Kidney (tissue), 14 donors: ENCODE measurements around the gene EFHD2. TPM values are rescaled to one million over a fixed set of nuclear protein-coding genes. Genes with fewer than 3 reads are reported as not detected.
A peak's percentile ranks its signal among the peaks of the same experiment; 100 is the strongest.

ENCODE experiments used
- DNase-seq, 5 donors: peaks; one replicate each; pipeline ENCODE4 v3.0.0-alpha.2; 2013 to 2020
- FAIRE-seq: peaks from 2 replicates; lab custom pipeline; 2012; peaks lifted over from hg19 to GRCh38; lab: Jason Lieb, UNC
- H3K27ac ChIP-seq, 2 donors: one replicate each; pipeline ENCODE4 v1.7.0; 2013; ENCODE audit warnings: low read depth in 2 of 2, low read length in 2 of 2, inconsistent platforms in 1 of 2
- H3K27me3 ChIP-seq: one replicate; pipeline ENCODE4 v1.7.1; 2013; ENCODE audit warnings: low read length, inconsistent platforms; ENCODE audit not compliant: control insufficient read depth, insufficient read depth
- H3K36me3 ChIP-seq, 3 donors: one replicate each; pipeline versions ENCODE4 v1.7.0 to v1.7.1; 2013; ENCODE audit warnings: low read length in 3 of 3, control low read depth in 1 of 3, inconsistent platforms in 1 of 3; ENCODE audit not compliant: insufficient read depth in 3 of 3, control insufficient read depth in 2 of 3
- H3K4me1 ChIP-seq, 3 donors: one replicate each; pipeline versions ENCODE4 v1.7.0 to v1.7.1; 2013; ENCODE audit warnings: low read length in 3 of 3, inconsistent platforms in 1 of 3, low read depth in 1 of 3; ENCODE audit not compliant: control insufficient read depth in 2 of 3, insufficient read depth in 2 of 3
- H3K4me3 ChIP-seq, 3 donors: one replicate each; pipeline versions ENCODE4 v1.7.0 to v1.8.1; 2013; ENCODE audit warnings: low read length in 3 of 3, control low read depth in 1 of 3, inconsistent platforms in 1 of 3
- H3K9ac ChIP-seq, 3 donors: one replicate each; pipeline versions ENCODE4 v1.7.0 to v1.7.1; 2013; ENCODE audit warnings: low read length in 3 of 3, control low read depth in 1 of 3, inconsistent platforms in 1 of 3
- H3K9me3 ChIP-seq, 3 donors: one replicate each; pipeline versions ENCODE4 v1.7.0 to v1.7.1; 2013; ENCODE audit warnings: low read length in 3 of 3, control low read depth in 1 of 3, inconsistent platforms in 1 of 3; ENCODE audit not compliant: control insufficient read depth in 2 of 3, insufficient read depth in 1 of 3
- CTCF ChIP-seq: IDR thresholded peaks from 3 replicates; pipeline ENCODE4 v1.5.1; 2012; ENCODE audit warnings: mild to moderate bottlenecking, moderate library complexity, borderline replicate concordance; ENCODE audit not compliant: insufficient read depth; ENCODE audit errors: extremely low read depth
- intact Hi-C: fragments of 100-400 bp; cut with DNase I; formaldehyde crosslinking; loops from one replicate; pipeline ENCODE4 v1.11.1; 2022
- polyA plus RNA-seq: library from polyadenylated mRNA; stranded (reverse); fragments of 350-450 nt; fragmentation: Illumina TruSeq; extraction: RNeasy Lipid Tissue Mini Kit (QIAGEN cat#74804); gene quantifications from one replicate; pipeline ENCODE4 v1.2.3, GENCODE V29; 2014; ENCODE audit warnings: low read depth, low replicate concordance; ENCODE audit not compliant: insufficient read depth
- total RNA-seq: library from RNA; stranded (reverse); fragmentation: NEBNext Ultra II Directional; extraction: Animal tissue kit (Norgen Biotek cat#: 25700); gene quantifications from one replicate; pipeline ENCODE4 v1.2.1, GENCODE V29; 2021
- donor health status: control.
- donor health status: control.
- donor health status: control.
- donor health status: control.
- donor health status: control.
- donor health status: DM: yes; HTN: yes; CAD: no.
- donor health status: Normal renal cell carcinoma (clear cell type).

EFHD2 gene
- total and polyA plus RNA-seq, 2 donors from 2014 or later, result 20.2 to 37.5 TPM

DNA sequence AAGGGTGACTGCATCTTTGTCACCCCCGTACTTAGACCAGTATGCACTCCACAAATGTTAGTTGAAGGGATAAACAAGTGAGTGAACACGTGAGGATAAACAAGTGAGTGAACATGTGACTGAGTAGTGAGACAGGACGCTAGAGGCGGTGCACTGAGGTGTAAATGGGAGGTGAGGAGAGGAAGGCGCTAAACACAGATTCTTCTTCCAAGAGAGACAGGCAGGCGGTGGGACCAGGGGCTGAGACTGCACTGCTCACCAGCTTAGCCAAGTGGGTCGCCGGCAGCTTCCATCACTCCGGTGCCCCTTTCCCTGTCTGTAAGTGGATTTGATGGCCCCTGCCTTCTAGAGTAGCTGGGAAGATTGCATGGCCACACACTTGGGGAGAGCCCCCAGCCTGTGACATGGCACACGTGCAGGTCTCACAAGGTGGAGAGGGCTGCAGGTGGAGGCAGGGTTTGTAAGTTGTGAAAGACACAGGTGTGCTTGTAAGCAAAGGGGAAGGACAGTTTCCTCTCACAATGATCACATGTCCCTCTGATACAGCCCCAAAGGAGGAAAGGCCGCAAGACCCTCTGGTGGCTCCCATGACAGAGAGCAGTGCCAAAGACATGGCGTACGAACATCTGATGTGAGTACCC is 47.5 kb upstream of the EFHD2 start:
- Histone ChIP-seq H3K36me3 (no peaks in the 10 kb centered on the region), H3K27me3 (no peaks in the 10 kb centered on the region), H3K27ac (no peak overlapping the region), H3K9me3 (no peaks in the 10 kb centered on the region), H3K4me1 (no peaks in the 10 kb centered on the region), H3K4me3 (no peak overlapping the region), H3K9ac (no peak overlapping the region)
- DNase-seq, result peak in 1 of 5 donors; percentile 43
- no peak for FAIRE-seq
- TF ChIP-seq CTCF, result no peak
- intact Hi-C loops, result no loop called here

- Histone ChIP-seq H3K4me3 (no peak overlapping the region), H3K9ac (no peak overlapping the region), H3K9me3 (no peaks in the 10 kb centered on the region), H3K27me3 (no peaks in the 10 kb centered on the region), H3K36me3 (no peaks in the 10 kb centered on the region), H3K4me1 (no peaks in the 10 kb centered on the region), H3K27ac (no peak overlapping the region)
- intact Hi-C loops, result no loop called here
- DNase-seq, result peak in 1 of 5 donors; percentile 46
- FAIRE-seq, result no peak
- no peak for TF ChIP-seq CTCF
Measured at GRCh38 chr1:15362737-15363128, 47.0 kb upstream of the EFHD2 start.

DNA sequence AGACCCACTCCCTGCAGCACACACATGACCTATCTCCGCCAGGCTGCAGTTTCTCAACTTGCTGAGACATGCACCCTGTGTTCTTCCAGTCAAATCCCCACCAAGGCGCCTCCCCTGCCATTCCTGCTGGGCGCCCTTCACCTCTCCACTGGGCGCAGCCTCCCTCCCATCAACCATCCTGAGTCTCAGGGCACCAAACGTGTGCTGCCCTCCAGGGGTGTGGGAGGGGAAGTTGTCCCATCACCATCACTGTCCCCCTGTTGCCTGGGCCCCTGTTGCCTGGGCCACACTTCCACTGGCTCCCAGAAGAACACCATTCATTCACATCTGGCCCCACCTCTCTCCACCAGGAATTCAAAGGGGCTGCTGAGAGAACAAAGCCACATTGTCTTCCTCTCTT is 44.9 kb upstream of the EFHD2 start:
- H3K9ac ChIP-seq, result no peak overlapping the region
- no peaks in the 10 kb centered on the region for H3K36me3 ChIP-seq
- no peak for FAIRE-seq

More for the DNA sequence above, 44.9 kb upstream of the EFHD2 start:
- H3K4me1 ChIP-seq, result no peaks in the 10 kb centered on the region
- intact Hi-C loops, result no loop called here
- no peak for TF ChIP-seq CTCF
- no peaks in the 10 kb centered on the region for H3K27me3 ChIP-seq
- H3K4me3 ChIP-seq, result no peak overlapping the region
- DNase-seq, result peak in 1 of 5 donors; percentile 45
- no peak overlapping the region for H3K27ac ChIP-seq
- no peaks in the 10 kb centered on the region for H3K9me3 ChIP-seq
